ENCODE results near the gene NFIL3.
A peak's percentile ranks its signal among the peaks of the same experiment; 100 is the strongest.

The NFIL3 gene

DNA sequence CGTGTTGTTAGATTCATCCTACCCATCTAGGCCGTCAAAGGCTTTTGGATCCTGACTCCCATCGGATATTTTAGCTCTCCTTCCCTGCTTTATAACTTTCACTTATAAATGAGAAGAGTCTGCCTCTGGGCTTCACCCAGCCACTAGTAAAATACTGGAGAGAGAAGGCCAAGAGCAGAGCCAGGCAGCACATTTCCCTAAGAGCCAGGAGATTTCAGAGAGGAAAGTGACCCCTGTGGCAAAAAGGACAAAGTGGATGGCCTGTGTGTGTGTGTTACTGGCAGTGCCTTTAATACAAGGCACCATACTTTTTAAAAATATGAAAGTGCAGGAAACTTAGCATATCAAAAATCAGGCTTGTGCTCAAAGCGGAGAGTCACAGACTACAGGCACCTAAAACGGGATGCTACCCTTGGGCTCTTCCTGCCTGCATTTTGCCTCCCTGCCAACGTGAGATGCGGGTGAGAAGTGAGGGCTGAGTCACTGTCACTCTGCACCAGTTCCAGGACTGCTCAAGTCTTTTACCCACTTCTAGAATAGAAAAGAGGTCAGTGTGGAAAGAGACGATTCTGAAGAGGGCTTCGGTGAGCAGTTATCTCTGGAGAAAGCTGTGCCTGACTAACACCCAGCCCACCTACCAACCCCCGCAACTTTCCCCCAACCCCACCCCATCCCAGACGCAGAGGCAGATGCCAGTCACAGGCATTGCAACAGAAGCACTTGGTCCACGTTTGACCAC, 15.9 kb downstream of the NFIL3 start:
- no peak overlapping the region for H3K4me3 ChIP-seq (replicated peaks; ENCODE audit: low read depth, low read length)
- DNase-seq (ENCODE audit: extremely low read depth, low read depth): no peak
- TF ChIP-seq, protein P1, sequence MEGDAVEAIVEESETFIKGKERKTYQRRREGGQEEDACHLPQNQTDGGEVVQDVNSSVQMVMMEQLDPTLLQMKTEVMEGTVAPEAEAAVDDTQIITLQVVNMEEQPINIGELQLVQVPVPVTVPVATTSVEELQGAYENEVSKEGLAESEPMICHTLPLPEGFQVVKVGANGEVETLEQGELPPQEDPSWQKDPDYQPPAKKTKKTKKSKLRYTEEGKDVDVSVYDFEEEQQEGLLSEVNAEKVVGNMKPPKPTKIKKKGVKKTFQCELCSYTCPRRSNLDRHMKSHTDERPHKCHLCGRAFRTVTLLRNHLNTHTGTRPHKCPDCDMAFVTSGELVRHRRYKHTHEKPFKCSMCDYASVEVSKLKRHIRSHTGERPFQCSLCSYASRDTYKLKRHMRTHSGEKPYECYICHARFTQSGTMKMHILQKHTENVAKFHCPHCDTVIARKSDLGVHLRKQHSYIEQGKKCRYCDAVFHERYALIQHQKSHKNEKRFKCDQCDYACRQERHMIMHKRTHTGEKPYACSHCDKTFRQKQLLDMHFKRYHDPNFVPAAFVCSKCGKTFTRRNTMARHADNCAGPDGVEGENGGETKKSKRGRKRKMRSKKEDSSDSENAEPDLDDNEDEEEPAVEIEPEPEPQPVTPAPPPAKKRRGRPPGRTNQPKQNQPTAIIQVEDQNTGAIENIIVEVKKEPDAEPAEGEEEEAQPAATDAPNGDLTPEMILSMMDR (IDR thresholded peaks at IDR 0.05; ENCODE audit: low read depth, low read length, missing control alignments): no peak

DNA sequence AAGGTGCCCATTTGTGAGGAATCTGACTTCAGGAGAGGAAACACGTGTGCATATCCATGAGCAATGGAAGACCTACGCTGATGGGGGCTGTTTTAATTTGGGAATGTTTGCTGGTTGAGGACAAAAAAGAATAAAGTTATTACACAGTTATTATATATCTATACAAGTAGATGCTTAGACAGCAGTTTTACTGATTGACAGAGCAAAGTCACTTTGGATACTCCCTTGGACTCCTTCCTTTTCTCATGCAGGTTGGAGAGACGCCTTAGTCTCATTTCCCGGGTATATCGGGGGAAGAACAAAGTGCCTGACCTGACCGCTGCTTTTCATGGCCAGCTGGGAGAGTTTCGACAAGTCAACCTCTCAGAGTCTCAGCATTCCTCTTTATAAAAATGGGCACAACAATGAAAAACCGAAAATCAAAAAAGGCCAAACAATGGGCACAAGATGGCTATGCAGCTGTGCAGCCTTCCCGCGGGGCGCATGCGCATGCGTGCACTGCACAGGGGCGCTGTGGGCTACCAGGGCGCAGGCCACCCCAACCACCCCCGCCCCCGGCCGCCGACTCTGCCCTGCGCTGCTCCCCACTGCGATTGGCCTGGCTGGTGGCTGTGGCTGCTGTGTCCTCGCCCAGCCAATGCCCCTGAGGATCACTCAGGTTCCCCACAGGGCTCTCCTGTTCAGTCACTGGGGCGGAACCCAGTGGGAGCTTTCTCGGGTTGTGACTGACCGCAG, 18.1 kb downstream of the NFIL3 start:
- H3K4me3 ChIP-seq (replicated peaks; ENCODE audit: low read depth, low read length): no peak overlapping the region
- TF ChIP-seq, protein P1 (IDR thresholded peaks at IDR 0.05; ENCODE audit: low read depth, low read length, missing control alignments): no peak
- DNase-seq (ENCODE audit: extremely low read depth, low read depth): no peak

GRCh38 chr9:91403665-91404543, 19.7 kb downstream of the NFIL3 start:
- no peak for DNase-seq (ENCODE audit: extremely low read depth, low read depth)
- TF ChIP-seq, protein P1 (IDR thresholded peaks at IDR 0.05; ENCODE audit: low read depth, low read length, missing control alignments): no peak
- H3K4me3 ChIP-seq (replicated peaks; ENCODE audit: low read depth, low read length): no peak overlapping the region

GRCh38 chr9:91398926-91399325, 24.7 kb downstream of the NFIL3 start:
- no peak overlapping the region for H3K4me3 ChIP-seq (replicated peaks; ENCODE audit: low read depth, low read length)
- TF ChIP-seq, protein P1 (IDR thresholded peaks at IDR 0.05; ENCODE audit: low read depth, low read length, missing control alignments): no peak
- DNase-seq (ENCODE audit: extremely low read depth, low read depth): no peak

GRCh38 chr9:91395553-91396471, 27.8 kb downstream of the NFIL3 start:
- peak; percentile 75 for DNase-seq (ENCODE audit: extremely low read depth, low read depth)
- TF ChIP-seq, protein P1 (IDR thresholded peaks at IDR 0.05; ENCODE audit: low read depth, low read length, missing control alignments): no peak

DNA sequence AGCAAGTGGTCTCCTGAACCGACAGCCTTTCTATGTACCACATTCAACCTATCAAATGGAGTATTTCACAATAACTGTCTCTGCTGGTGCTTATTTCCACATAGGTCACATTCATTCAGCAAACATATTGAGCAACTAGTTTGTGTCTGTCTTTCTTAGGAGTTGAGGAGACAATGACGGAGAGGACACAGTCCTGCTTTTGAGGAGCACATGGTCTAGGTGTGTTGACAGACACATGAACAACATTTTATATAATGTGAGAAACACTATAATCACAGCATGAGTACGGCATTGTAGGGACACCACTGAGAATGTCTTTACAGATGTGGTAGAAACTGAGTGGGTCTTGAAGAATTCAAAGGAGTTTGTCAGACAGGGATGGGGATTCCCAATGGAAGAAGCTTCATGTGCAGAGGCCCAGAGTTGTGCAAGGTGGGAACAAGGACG, 28.5 kb downstream of the NFIL3 start:
- no peak overlapping the region for H3K4me3 ChIP-seq (replicated peaks; ENCODE audit: low read depth, low read length)
- no peak for DNase-seq (ENCODE audit: extremely low read depth, low read depth)
- TF ChIP-seq, protein P1 (IDR thresholded peaks at IDR 0.05; ENCODE audit: low read depth, low read length, missing control alignments): no peak

More at GRCh38 chr9:91395553-91396471, 27.8 kb downstream of the NFIL3 start:
- no peak overlapping the region for H3K4me3 ChIP-seq (replicated peaks; ENCODE audit: low read depth, low read length)
